Ishikawa (cell line): ENCODE results near the gene EIF4B.

ENCODE experiments used
- CEBPB ChIP-seq: IDR thresholded peaks from 2 replicates; pipeline ENCODE4 v1.6.1; 2012
- CREB1 ChIP-seq: IDR thresholded peaks from 2 replicates; pipeline ENCODE4 v1.6.1; 2012; ENCODE audit warnings: low read depth
- EGR1 ChIP-seq: IDR thresholded peaks from 2 replicates; pipeline ENCODE4 v1.6.1; 2012
- EP300 ChIP-seq: IDR thresholded peaks from 2 replicates; pipeline ENCODE4 v1.6.1; 2012; ENCODE audit warnings: borderline replicate concordance
- FOXM1 ChIP-seq: IDR thresholded peaks from 2 replicates; pipeline ENCODE4 v1.6.1; 2012; ENCODE audit warnings: low read depth, borderline replicate concordance
- NFIC ChIP-seq: IDR thresholded peaks from 2 replicates; pipeline ENCODE4 v1.6.1; 2012
- RAD21 ChIP-seq: IDR thresholded peaks from 2 replicates; pipeline ENCODE4 v1.6.1; 2012; ENCODE audit warnings: low read depth
- TAF1 ChIP-seq: IDR thresholded peaks from 2 replicates; pipeline ENCODE4 v1.6.1; 2012; ENCODE audit warnings: low read depth, mild to moderate bottlenecking
- TCF12 ChIP-seq: IDR thresholded peaks from 2 replicates; pipeline ENCODE4 v1.6.1; 2012; ENCODE audit warnings: low read depth
- TEAD4 ChIP-seq: IDR thresholded peaks from 2 replicates; pipeline ENCODE4 v1.6.1; 2012
- USF1 ChIP-seq: IDR thresholded peaks from 2 replicates; pipeline ENCODE4 v1.6.1; 2012
- YY1 ChIP-seq: IDR thresholded peaks from 2 replicates; pipeline ENCODE4 v1.6.1; 2012; ENCODE audit warnings: low read depth
- ZBTB7A ChIP-seq: IDR thresholded peaks from 2 replicates; pipeline ENCODE4 v1.6.1; 2012; ENCODE audit warnings: low read depth
- TF ChIP-seq, protein P1 (sequence below): IDR thresholded peaks from 2 replicates; pipeline ENCODE4 v1.6.1; 2012
- TF ChIP-seq, protein P2 (sequence below): IDR thresholded peaks from 2 replicates; pipeline ENCODE4 v1.6.1; 2012; ENCODE audit warnings: low read depth, mild to moderate bottlenecking

The EIF4B gene

GRCh38 chr12:53056296-53056695 lies 50.0 kb downstream of the EIF4B start:
- TF ChIP-seq NFIC, result no peak
- TF ChIP-seq, protein P1, sequence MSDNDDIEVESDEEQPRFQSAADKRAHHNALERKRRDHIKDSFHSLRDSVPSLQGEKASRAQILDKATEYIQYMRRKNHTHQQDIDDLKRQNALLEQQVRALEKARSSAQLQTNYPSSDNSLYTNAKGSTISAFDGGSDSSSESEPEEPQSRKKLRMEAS, result no peak
- TF ChIP-seq TCF12, result no peak
- TF ChIP-seq ZBTB7A, result no peak
- TF ChIP-seq YY1, result no peak
- TF ChIP-seq TAF1, result no peak
- TF ChIP-seq, protein P2, sequence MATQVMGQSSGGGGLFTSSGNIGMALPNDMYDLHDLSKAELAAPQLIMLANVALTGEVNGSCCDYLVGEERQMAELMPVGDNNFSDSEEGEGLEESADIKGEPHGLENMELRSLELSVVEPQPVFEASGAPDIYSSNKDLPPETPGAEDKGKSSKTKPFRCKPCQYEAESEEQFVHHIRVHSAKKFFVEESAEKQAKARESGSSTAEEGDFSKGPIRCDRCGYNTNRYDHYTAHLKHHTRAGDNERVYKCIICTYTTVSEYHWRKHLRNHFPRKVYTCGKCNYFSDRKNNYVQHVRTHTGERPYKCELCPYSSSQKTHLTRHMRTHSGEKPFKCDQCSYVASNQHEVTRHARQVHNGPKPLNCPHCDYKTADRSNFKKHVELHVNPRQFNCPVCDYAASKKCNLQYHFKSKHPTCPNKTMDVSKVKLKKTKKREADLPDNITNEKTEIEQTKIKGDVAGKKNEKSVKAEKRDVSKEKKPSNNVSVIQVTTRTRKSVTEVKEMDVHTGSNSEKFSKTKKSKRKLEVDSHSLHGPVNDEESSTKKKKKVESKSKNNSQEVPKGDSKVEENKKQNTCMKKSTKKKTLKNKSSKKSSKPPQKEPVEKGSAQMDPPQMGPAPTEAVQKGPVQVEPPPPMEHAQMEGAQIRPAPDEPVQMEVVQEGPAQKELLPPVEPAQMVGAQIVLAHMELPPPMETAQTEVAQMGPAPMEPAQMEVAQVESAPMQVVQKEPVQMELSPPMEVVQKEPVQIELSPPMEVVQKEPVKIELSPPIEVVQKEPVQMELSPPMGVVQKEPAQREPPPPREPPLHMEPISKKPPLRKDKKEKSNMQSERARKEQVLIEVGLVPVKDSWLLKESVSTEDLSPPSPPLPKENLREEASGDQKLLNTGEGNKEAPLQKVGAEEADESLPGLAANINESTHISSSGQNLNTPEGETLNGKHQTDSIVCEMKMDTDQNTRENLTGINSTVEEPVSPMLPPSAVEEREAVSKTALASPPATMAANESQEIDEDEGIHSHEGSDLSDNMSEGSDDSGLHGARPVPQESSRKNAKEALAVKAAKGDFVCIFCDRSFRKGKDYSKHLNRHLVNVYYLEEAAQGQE, result no peak
- no peak for TF ChIP-seq EGR1
- no peak for TF ChIP-seq USF1
- no peak for TF ChIP-seq FOXM1
- TF ChIP-seq CREB1, result no peak
- TF ChIP-seq CEBPB, result no peak
- no peak for TF ChIP-seq EP300
- TF ChIP-seq TEAD4, result no peak
- no peak for TF ChIP-seq RAD21

- TF ChIP-seq CREB1 (no peak), CEBPB (no peak), TAF1 (no peak), EGR1 (no peak), ZBTB7A (no peak), TEAD4 (no peak), USF1 (no peak), NFIC (no peak), TCF12 (no peak), EP300 (no peak), YY1 (no peak), FOXM1 (no peak)
- TF ChIP-seq, protein P1, result no peak
- TF ChIP-seq, protein P2, result no peak
These were observed 50.6 kb downstream of the EIF4B start for GRCh38 chr12:53056901-53057300.

DNA sequence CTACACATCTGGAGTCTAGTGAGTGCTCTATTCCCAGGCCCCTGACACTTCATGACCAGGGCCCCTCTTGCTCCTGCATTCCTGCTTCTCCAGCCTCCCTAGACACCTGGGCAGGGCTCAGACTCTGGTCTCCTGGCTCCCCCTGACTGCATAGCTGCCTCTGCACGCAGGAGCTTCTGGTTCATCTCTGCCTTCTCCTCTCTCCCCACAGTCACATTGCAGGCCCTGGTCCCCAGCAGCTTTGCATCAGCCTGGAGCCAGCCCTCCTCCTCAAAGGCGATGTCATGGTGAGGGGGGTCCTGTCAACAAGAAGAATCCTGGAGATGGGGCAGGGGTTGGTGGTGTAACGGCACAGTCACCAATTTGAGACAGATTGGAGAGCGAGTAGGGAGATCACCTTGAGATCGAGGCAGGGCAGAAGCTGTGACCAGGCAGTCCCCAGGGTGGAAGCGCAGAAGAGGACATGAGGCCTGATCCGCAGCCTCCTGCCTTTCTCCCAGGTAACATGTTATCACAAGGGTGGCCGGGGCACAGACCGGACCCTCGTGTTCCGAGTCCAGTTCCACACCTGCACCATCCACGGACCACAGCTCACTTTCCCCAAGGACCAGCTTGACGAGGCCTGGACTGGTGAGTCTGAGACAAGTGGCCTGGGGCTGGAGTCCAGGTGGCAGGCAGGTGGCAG lies 51.7 kb downstream of the EIF4B start:
- no peak for TF ChIP-seq USF1
- no peak for TF ChIP-seq EGR1
- TF ChIP-seq, protein P1, result no peak
- TF ChIP-seq NFIC, result no peak
- no peak for TF ChIP-seq EP300
- TF ChIP-seq ZBTB7A, result no peak
- TF ChIP-seq CREB1, result no peak

GRCh38 chr12:53058674-53059433 lies 52.6 kb downstream of the EIF4B start:
- TF ChIP-seq YY1 (no peak), EP300 (no peak), ZBTB7A (no peak), TAF1 (no peak), NFIC (no peak), EGR1 (no peak), TCF12 (no peak), RAD21 (no peak), USF1 (no peak), CREB1 (no peak), CEBPB (no peak), TEAD4 (no peak), FOXM1 (no peak)
- TF ChIP-seq, protein P1, result no peak
- TF ChIP-seq, protein P2, result no peak
